Hepatocyte (in vitro differentiated cells): ENCODE measurements around the gene RAB1B. TPM values are rescaled to one million over a fixed set of nuclear protein-coding genes. Genes with fewer than 3 reads are reported as not detected.

ENCODE experiments used
- DNase-seq: peaks from one replicate; pipeline ENCODE4 v3.0.0-alpha.2; 2016; ENCODE audit warnings: low spot score
- H2AFZ ChIP-seq: fragments of 200-600 bp; sonication (generic); 2 replicates; pipeline ENCODE4 v1.6.0; 2016; ENCODE audit warnings: antibody characterized with exemption, mild to moderate bottlenecking
- H3K27ac ChIP-seq: fragments of 200-600 bp; sonication (generic); 2 replicates; pipeline ENCODE4 v1.5.1; 2016; ENCODE audit warnings: mild to moderate bottlenecking
- H3K27me3 ChIP-seq: fragments of 200-600 bp; sonication (generic); 2 replicates; pipeline ENCODE4 v1.6.1; 2016
- H3K36me3 ChIP-seq: fragments of 200-600 bp; sonication (generic); replicated peaks from 2 replicates; pipeline ENCODE4 v1.5.1; 2016; ENCODE audit warnings: low read depth; ENCODE audit not compliant: insufficient read depth
- H3K4me1 ChIP-seq: fragments of 200-600 bp; sonication (generic); 2 replicates; pipeline ENCODE4 v1.5.1; 2016; ENCODE audit warnings: mild to moderate bottlenecking, moderate library complexity; ENCODE audit not compliant: insufficient read depth
- H3K4me2 ChIP-seq: fragments of 200-600 bp; sonication (generic); 2 replicates; pipeline ENCODE4 v1.6.0; 2016
- H3K4me3 ChIP-seq: fragments of 200-600 bp; sonication (generic); 2 replicates; pipeline ENCODE4 v1.5.1; 2016; ENCODE audit warnings: mild to moderate bottlenecking
- H3K79me2 ChIP-seq: fragments of 200-600 bp; sonication (generic); 2 replicates; pipeline ENCODE4 v1.6.0; 2017; ENCODE audit warnings: mild to moderate bottlenecking
- H3K9me2 ChIP-seq: fragments of 200-600 bp; sonication (generic); replicated peaks from 2 replicates; pipeline ENCODE4 v1.6.0; 2017; ENCODE audit warnings: mild to moderate bottlenecking; ENCODE audit not compliant: insufficient read depth
- H3K9me3 ChIP-seq: fragments of 200-600 bp; sonication (generic); 2 replicates; pipeline ENCODE4 v1.5.1; 2016; ENCODE audit warnings: low read depth, mild to moderate bottlenecking
- H4K20me1 ChIP-seq: fragments of 200-600 bp; sonication (generic); 2 replicates; pipeline ENCODE4 v1.6.0; 2016; ENCODE audit warnings: mild to moderate bottlenecking; ENCODE audit not compliant: insufficient read depth, poor library complexity, severe bottlenecking
- CTCF ChIP-seq: fragments of 200-600 bp; sonication (generic); IDR thresholded peaks from 2 replicates; pipeline ENCODE4 v1.5.1; 2016; ENCODE audit warnings: antibody characterized with exemption, mild to moderate bottlenecking; ENCODE audit not compliant: poor library complexity
- EZH2 ChIP-seq: fragments of 200-600 bp; sonication (generic); IDR thresholded peaks from 2 replicates; pipeline ENCODE4 v1.6.1; 2016; ENCODE audit warnings: antibody characterized with exemption, mild to moderate bottlenecking, borderline replicate concordance
- EZH2phosphoT487 ChIP-seq: fragments of 200-600 bp; sonication (generic); IDR thresholded peaks from one replicate; pipeline ENCODE4 v1.6.1; 2018; ENCODE audit warnings: antibody characterized with exemption, mild to moderate bottlenecking, low read depth, moderate library complexity; ENCODE audit not compliant: unreplicated experiment, severe bottlenecking
- WGBS: methylation state at CpG from one replicate; pipeline ENCODE4 v1.1.6; 2016; ENCODE audit warnings: low lambda C conversion rate; ENCODE audit errors: missing lambda C conversion rate; 5-methylcytosine and 5-hydroxymethylcytosine counted together
- polyA plus RNA-seq: library from polyadenylated mRNA; unstranded; fragments of >200 nt; fragmentation: Nextera tagmentation; extraction: Ambion mirVana; gene quantifications from 2 replicates; pipeline ENCODE4 v1.2.1, GENCODE V29; 2016
- total RNA-seq: library from RNA; depleted of rRNA; stranded (reverse); fragments of >200 nt; gene quantifications from 2 replicates; pipeline ENCODE4 v1.2.3, GENCODE V29; 2014

RAB1B gene
- total and polyA plus RNA-seq, 2 experiments from 2014 or later = 19.9 to 88.4 TPM

GRCh38 chr11:66280428-66280827 lies 12.0 kb downstream of the RAB1B start:
- no peak for DNase-seq
- Histone ChIP-seq H3K79me2 (peaks cover 5% of the 10 kb centered on the region), H3K4me3 (no peak overlapping the region), H3K36me3 (no peaks in the 10 kb centered on the region), H3K27me3 (no peaks in the 10 kb centered on the region), H3K4me2 (no peak overlapping the region), H4K20me1 (peaks cover 3% of the 10 kb centered on the region), H3K9me3 (no peaks in the 10 kb centered on the region), H3K4me1 (peaks cover 9% of the 10 kb centered on the region), H3K27ac (no peak overlapping the region), H2AFZ (no peak overlapping the region), H3K9me2 (no peaks in the 10 kb centered on the region)
- WGBS = 91% methylated on average over 8 of the region's 14 CpGs
- TF ChIP-seq EZH2 = no peak

- H3K79me2 ChIP-seq = peaks cover 9% of the 10 kb centered on the region
- H3K9me3 ChIP-seq = no peaks in the 10 kb centered on the region
- no peaks in the 10 kb centered on the region for H3K36me3 ChIP-seq
- TF ChIP-seq CTCF = no peak
- no peak overlapping the region for H3K4me2 ChIP-seq
- H2AFZ ChIP-seq = no peak overlapping the region
- WGBS = 75% methylated on average over 6 of the region's 6 CpGs
- H4K20me1 ChIP-seq = peaks cover 3% of the 10 kb centered on the region
- DNase-seq = no peak
- H3K9me2 ChIP-seq = no peaks in the 10 kb centered on the region
- H3K27ac ChIP-seq = no peak overlapping the region
- peaks cover 9% of the 10 kb centered on the region for H3K4me1 ChIP-seq
- no peak overlapping the region for H3K4me3 ChIP-seq
- no peaks in the 10 kb centered on the region for H3K27me3 ChIP-seq
Observed at GRCh38 chr11:66281001-66281400, 12.6 kb downstream of the RAB1B start.

GRCh38 chr11:66281776-66282467 lies 13.5 kb downstream of the RAB1B start:
- peaks cover 3% of the 10 kb centered on the region for H4K20me1 ChIP-seq
- H3K79me2 ChIP-seq = peaks cover 19% of the 10 kb centered on the region
- H3K9me3 ChIP-seq = no peaks in the 10 kb centered on the region
- H2AFZ ChIP-seq = no peak overlapping the region
- H3K9me2 ChIP-seq = no peaks in the 10 kb centered on the region
- H3K27me3 ChIP-seq = no peaks in the 10 kb centered on the region
- no peak overlapping the region for H3K4me3 ChIP-seq
- peaks cover 9% of the 10 kb centered on the region for H3K4me1 ChIP-seq
- WGBS = 53% methylated on average over 19 of the region's 20 CpGs
- no peak for DNase-seq
- no peaks in the 10 kb centered on the region for H3K36me3 ChIP-seq
- no peak for TF ChIP-seq EZH2
- TF ChIP-seq CTCF = no peak
- no peak for TF ChIP-seq EZH2phosphoT487
- no peak overlapping the region for H3K27ac ChIP-seq
- no peak overlapping the region for H3K4me2 ChIP-seq

DNA sequence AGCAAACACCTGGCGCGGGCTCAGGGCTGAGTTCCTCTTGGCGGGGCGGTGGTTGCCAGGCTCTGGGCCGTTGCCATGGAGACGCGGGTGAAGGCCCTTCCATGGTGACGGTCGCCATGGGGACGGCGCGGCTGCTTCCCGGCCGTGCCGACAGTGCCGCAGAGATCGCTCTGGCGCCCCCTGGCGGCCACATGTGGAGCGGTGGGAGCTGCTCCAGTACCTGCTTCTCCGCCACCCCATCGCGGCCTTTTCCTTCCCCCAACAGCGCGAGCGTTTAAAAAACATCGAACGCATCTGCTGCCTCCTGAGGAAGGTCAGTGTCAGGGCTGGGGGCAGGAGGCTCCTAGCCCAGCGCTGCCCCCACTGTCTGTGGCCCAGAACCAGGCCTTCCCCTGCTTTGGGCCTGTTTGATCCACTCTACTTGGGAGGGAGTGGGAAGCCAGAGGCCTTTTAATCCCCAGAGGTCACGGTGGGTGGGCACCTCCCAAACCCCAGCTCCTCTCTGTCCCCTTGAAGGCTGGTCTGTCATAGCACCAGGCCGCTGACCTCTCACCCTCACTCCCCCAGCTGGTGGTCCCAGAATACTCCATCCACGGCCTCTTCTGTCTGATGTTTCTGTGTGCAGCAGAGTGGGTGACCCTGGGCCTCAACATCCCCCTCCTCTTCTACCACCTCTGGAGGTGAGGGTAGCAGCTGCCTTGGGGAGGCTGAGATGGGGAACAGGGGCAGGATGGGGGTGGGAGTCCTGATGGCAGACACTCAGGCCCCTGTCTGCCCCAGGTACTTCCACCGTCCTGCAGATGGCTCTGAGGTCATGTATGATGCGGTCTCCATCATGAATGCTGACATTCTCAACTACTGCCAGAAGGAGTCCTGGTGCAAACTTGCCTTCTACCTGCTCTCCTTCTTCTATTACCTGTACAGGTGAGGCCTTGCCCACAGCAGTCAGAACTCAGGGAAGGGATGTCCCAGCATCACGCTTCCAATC lies 14.3 kb downstream of the RAB1B start:
- Histone ChIP-seq H3K4me2 (no peak overlapping the region), H3K36me3 (no peaks in the 10 kb centered on the region), H3K27ac (no peak overlapping the region), H3K79me2 (peaks cover 27% of the 10 kb centered on the region), H4K20me1 (peaks cover 3% of the 10 kb centered on the region), H2AFZ (no peak overlapping the region), H3K9me3 (no peaks in the 10 kb centered on the region), H3K9me2 (no peaks in the 10 kb centered on the region), H3K4me1 (peaks cover 5% of the 10 kb centered on the region), H3K4me3 (no peak overlapping the region), H3K27me3 (no peaks in the 10 kb centered on the region)
- DNase-seq = peak; percentile 99
- TF ChIP-seq EZH2phosphoT487 (no peak), EZH2 (no peak), CTCF (peak; percentile 93)
- WGBS = 19% methylated on average over 30 of the region's 35 CpGs
